HG03280 (cell line): ENCODE results near the gene ST7.
"Not testable (repeated sequence)": the region's sequence is repeated elsewhere in the genome, so short reads cannot be mapped to it uniquely, and the experiment has no call there.

Experiments
- ATAC-seq: cut with Tn5 transposase; IDR thresholded peaks from one replicate; pipeline ENCODE4 v1.9.1; 2021; ENCODE audit warnings: mild to moderate bottlenecking, moderate library complexity; ENCODE audit not compliant: unreplicated experiment

The ST7 gene

DNA sequence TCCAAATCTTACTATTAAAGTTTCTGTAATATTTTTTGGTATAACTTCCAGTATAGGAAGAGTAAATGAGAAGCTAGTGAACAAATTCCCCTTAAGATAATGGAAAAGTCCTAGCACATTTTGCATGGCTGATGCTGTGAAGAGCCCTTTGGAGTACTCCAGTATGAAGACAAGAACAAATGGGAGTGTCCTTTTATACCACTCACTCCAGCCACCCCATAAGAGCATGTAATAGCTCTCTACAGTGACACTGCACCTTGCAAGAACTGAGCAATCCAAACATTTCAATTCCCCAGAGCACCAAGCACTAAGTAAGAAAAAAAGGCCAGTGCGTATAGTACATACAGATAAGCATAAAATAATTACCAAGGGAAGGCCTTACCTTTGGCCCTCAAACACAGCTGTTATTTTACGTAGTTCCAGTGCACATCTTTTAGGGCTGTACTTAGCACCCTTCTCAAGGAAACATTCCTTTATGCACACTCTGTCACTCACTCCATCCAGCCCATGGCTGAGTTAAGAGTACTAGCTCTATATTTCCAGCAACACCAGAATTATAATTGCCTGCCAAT, 135.4 kb downstream of the ST7 start:
- no peak for ATAC-seq

DNA sequence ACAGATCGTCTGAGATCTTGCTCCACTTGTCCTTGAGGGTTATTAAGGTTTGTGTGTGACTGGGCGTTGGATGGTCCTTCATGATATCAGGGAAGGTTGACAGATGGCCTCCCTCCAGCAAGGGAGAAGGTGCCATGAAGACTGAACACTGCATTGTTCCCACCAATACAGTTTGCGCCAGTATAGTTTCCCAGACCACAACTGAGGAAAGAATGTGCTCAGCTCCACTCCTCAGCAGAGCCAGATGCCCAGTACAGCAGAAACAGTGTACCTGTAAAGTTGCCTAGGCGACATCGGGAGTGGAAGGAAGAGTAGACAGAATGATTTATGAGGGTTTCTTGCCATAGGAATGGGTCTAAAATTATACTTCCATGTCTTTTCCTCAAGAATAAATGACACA, 137.5 kb downstream of the ST7 start:
- ATAC-seq = no peak

DNA sequence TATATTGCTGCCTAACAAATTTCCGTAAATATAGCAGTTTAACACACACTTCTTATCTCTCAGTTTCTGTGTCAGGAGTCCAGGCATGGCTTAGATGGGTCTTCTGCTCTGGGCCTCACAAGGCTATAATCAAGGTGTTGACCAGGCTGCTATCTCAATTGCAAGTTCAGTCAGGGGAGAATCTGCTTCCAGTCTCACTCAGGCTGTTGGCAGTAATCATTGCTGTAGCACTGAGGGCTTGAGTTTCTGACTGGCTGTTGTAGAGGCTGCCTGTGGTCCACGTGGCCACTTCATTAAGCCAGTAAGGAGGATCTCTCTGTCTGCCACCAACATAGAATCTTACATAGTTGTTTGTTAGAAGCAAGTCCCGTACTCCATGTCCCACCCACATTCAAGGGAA, 138.4 kb downstream of the ST7 start:
- ATAC-seq = no peak

DNA sequence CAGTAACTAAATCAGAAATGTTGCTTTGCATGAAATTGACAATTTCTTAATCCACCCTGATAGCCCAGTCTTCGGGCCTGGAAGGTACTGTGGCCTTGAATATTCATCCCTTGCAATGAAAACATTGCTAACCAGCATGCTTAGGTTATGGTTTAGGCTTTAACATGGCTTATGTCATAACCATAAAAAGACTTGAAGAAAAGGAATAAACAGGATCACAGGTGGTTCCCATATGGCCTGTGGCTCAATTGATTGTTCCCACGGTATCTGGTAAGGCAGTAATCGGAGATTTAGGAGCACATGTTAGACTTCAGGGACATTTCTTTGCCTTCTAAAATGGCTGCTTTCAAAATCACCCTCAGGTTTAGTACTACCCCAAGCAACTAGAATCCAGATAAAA, 139.5 kb downstream of the ST7 start:
- ATAC-seq = no peak

DNA sequence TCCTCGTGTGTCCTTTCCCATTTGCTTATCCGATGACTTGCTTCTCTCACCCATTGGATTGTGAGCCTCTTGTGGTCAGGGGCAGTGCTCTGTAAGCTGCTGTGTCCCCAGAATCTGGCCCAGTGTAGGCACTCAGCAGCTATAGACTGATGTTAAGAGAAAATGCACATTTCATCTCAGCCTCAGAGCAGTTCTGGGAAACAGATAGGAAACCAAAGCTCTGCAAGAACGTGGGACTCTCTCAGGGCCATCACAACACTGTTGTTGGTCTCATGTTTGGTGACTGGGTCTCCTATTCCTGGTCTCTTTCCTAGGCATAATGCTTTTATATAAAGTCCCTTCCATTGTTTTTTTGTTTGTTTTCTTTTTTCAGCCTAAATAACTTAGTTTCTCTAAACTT, 141.2 kb downstream of the ST7 start:
- ATAC-seq = no peak

DNA sequence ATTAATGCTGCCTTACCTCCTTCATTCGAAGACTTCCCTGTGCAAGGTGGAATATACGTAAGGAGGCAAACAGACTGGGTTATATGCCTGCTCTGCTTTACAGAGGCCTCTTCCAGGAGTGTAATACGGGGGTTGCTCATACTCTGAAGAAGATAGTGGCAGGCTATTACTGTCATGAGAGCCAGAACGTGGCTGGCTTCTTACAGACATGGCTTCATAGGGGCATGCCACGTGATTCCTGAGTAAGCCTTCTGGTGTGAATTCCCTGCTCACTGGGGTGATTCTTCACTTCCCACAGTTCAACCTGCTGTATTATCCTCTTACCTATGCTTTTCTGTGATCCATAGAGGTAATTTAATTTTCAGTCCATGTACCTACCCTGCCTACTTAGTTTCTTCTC, 141.8 kb downstream of the ST7 start:
- ATAC-seq = no peak

DNA sequence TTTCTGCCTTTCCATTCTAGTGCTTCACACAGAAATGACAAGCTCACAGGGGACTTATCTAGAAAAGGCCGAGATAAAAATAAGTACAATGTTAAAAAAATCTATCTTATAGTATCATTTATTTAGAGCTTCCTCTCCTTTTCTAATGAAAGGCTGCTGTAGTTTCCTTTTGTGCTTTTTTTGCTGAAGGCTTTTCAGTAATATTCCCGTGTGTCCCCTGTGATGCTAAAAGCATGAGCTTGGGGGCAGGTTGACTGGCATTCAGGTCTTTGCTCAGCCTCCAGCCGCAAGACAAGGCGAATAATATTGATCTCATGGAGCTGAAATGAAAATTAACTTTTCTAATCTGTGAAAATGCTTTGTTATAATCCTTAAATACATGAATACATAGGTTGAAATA, 143.0 kb downstream of the ST7 start:
- no peak for ATAC-seq

DNA sequence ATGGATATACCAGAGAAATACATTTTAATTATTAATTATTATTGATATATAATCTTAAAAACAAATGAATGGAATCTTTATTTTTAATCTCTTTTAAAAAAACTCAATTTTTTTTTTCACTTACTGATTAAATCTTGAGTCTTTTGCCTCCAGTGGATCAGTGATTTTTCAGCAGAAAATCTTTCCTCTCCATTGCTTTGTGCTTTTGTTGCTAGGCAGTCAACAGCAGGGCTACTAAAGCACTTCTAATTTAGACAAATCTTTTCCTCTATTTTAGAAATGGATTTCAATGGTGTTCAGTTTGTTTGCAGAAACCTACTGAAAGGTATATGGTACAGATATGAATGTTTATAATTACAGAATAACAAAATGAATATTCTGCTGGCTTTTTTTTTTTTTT, 143.6 kb downstream of the ST7 start:
- ATAC-seq = no peak

DNA sequence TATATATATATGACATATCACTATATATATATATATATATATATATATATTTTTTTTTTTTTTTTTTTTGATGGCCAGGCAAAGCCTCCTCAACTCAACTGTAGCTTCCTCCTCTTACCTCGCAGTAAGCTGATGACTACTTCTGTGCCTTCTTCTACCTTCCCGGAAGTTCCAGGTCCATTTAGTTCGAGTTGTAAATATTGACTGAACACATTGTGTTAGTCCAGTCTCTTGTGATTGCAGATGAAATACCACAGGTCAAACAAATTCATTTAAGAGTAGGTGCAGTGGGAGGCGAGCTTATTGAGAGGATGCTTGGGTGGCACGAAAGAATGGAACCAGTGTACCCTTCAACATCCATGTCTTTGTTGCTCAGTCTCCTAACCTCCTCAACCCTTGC, 144.6 kb downstream of the ST7 start:
- ATAC-seq = no peak

DNA sequence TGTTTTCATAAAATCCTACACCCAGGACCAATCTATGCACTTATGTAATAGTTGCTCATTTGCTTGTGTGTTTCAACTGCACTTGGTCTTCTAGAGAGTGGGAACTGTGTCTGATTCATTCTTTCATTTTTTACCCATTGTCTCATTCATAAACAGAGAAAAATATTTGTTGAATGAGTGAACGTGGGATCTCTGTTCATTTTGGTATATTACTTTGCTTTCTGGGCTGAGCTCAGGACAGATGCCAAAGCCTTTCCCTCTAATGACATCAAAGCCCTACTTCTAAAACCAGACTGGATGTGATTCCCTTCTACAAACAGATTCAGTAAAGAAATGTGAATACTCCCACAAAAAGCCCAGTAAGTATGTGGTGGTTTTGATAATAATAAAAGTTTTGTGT, 145.2 kb downstream of the ST7 start:
- no peak for ATAC-seq

DNA sequence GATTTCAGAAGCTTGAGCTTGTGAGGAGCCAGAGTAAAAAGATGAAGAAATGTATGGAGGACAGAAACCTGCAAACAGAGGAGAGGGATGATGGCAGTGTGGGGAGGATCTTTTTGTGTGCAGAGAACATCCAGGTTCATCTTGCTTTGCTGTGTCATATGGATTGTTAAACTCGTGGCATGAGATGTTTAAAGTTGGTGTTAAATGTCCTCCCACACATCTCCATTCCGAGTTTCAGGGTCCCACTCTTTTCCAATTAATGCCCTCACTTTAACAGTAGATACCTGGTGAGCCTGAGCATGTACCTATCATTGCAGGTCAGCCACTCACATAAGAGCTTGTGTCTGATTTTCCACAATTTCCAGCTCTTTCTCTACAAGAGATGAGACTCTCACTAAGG, 147.7 kb downstream of the ST7 start:
- ATAC-seq = no peak

DNA sequence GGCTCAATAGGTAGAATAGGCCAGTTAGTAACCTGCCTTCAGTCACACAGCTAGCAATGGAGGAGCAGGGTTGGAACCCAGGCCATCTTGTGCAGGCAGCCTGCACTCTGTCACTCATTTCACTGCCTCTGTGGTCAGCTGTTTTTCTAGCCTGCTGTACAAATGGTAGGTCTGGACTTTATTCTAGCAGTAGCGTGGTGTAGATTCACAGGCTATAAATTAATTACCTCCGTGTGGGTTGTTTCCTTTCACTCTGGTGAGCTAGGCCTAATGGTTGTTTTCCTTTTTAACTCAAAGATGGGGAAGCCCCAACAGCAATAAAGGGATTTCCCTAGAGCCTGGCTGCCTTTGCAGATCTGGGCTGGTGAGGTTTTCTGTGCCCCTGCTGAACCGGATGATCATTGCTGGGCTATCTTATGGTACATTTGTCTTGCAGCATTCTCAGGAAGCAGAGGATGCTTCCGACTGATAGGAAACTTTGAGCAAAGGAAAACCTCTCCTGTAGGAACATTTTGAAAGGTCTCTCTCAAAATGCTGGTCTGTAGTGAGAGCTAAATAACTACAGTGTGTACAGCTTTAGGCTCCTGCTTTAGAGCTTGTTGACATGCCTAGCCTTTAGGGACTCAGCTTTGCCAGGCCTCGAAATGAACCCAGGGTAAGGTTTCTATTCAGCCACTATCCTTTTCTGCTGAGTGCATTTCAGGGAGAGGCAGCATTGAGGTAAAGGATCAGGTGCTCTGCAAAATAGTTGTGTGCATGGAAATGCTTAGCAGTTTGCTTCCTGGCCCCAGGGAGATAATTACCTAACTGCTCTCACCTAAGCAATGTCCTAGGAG, 157.4 kb downstream of the ST7 start:
- ATAC-seq = peak; percentile 94

DNA sequence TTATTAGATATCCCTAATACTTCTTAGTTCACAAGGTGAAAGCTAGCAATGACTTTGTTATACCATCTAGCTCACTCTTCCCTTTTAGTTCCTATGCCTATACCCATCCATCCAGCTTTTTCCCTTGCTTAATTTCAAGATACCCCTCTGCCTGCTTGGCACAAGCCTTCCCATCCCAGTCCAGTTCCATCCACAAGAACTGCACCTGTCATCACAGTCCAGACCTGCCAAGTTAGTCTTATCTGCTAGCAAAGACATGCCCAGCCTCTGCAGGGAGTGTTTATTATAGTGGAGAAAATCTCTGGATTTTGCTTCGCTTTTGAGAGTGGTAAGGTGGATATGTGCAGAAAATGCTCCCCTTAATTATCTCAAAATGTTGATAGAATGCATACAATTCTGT, 158.2 kb downstream of the ST7 start:
- ATAC-seq = no peak

DNA sequence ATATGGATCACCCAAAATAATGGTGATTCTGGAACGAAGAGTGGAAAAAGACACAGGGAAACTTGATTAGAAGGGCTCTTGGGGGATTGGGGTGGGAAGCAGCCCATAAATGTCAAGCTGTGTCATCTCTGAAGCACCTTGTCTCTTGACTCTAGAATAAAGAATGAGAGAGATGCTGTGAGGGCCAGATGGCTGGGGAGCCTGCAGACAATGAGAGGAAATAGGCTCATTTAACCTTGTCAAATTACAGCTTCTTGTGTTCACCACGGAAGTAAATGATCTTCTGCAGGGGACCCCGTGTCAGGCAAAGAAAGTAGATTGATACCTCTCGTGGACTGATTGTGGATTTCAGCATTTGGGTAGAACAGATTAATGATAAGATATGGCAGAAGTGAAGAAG, 159.3 kb downstream of the ST7 start:
- ATAC-seq = no peak

DNA sequence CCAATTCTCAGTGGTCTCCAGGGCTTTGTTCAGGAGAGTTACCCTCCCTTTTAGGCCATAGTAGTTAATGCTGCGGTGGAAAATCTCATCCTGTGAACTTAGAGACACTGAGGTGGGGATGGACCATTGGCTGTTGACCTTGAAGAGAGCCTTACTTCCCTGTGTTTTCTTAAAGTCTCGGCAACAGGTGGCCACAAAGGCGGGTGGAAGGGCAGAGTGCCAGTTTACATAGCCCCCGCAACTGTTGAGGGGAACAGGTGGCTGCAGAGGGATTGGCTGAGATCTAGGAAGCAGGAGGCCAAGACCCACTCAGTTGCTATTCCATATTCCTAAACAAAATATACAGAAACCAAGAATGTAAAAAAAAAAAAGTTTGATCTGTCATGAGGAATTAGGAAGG, 160.6 kb downstream of the ST7 start:
- ATAC-seq = no peak

DNA sequence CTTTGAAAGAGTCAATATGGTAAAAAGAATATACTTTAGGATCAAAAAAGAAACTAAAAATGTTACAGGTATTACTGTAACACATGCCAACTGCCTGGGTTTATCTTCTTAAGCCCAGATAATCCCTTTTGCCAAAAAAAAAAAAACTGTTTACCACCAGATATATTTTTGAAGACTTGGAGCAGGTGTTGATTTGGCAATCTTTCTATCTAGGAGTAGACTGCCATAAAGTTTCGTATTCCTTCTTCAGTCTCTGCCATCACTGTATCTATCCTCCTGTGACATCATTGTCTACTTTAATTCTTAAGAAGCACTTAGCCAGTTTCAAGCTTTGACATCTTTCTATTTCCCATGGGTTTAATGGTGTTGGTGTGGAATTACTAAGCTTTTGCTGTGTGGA, 161.0 kb downstream of the ST7 start:
- no peak for ATAC-seq

DNA sequence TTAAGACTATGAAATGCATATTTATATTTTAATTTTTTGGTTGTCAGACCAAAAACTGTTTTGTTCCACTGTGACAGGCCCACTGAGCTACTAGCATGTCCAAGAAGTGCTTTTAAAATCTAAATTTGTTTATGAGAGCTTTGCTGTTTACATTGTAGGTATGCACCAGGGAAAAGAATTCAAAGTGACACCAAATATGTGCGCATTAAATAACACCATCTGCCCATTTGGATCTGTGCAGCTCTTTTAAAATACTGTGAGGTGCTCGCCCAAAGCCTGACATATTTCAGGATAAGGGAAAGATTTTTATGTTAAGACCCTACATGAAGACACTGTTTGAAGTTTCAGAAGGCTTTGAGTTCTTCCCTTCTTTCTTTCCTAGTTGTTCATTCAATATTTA, 162.9 kb downstream of the ST7 start:
- no peak for ATAC-seq

DNA sequence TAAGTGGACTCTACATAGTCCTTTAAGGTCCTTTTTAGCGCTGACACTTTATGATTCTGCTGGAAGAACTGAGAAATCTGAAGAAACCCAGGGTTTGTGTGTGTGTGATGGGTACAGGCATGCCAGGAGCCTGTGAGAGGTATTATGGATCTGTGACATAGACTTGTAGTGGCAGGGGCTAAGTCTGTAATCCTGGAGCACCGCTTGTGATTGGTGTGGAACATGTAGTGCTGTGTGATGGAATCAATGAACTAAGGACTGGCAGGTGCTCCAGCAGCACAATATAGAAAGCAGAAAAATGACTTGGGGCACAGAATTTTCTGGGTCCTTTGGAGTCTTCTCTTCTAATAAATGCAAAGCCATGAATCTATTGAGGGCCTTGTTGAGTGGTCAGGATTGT, 163.9 kb downstream of the ST7 start:
- no peak for ATAC-seq

DNA sequence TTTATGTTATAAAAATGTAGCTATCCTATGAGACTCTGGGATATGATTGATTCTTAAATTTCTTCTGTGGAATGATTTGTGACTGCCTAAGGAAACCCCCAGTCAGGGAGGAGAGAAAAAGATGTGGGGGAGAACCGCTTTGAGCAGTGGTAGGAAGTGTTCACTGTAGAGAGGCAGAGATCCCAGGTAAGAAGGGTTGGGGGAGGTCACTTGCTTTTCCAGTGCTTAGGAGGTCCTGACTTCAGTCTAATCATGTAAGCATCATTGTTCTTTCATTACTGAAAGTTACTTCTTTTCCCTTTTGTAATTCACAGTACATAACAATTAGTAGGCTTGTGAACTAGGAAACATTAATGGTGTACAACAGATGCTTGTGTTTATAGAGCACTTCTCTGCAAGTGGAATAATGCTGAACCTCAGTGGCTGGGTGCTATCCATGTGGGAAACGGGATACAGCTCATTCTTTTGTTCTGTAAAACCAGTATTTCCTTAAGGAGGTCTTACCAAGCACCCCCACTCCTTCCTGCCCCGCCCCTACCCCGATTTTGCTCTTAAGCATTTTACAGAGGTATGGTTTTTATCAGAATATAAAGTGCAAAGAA, 165.4 kb downstream of the ST7 start:
- no peak for ATAC-seq

DNA sequence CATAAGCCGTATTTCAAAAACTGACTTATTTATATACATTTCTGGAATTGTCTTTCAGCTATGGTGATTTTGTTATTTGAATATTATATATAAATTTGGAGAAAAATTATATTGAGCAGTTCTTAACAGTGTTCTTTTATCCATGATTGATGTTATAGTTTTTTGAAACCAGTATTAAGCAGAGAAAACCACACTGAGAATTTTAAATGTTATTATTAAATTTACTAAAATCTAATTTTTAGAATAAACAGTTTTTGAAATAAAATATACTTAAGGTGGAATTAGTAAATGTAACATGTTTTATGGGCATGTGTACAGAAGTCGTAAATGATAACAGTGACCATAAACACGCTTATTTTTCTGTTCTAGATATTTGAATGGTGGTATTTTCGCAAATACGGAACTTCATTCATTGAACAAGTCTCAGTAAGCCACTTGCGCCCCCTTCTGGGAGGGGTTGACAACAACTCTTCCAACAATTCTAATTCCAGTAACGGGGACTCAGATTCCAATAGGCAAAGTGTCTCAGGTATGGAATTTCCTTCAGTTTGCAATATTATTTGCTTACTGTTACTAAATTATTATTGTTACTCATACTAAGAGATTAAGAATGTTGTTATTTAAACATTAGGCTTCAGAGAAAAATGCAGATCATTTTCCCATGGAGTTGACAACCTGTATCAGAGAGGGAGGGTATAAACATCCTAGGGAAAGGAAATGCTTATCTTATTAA, 166.1 kb downstream of the ST7 start:
- peak; percentile 63 for ATAC-seq

DNA sequence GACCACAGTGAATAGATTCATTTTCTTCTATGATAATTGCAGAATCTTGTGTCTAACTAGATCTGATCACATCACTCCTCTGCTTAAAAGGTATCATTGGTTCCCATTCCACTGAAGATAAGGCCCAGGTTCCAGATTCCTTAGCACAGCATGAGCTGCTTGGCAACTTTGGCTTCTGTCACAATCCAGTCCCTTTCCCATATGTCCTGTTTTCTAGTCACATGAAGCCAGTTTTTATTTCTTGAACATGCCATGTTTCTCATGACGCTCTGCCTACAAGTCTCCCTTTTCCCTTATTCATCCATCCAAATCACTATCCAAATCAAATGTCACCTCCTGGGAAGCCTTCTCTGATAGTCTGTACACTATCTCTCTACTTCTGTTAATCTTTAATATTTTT, 167.0 kb downstream of the ST7 start:
- ATAC-seq = not testable (repeated sequence)

DNA sequence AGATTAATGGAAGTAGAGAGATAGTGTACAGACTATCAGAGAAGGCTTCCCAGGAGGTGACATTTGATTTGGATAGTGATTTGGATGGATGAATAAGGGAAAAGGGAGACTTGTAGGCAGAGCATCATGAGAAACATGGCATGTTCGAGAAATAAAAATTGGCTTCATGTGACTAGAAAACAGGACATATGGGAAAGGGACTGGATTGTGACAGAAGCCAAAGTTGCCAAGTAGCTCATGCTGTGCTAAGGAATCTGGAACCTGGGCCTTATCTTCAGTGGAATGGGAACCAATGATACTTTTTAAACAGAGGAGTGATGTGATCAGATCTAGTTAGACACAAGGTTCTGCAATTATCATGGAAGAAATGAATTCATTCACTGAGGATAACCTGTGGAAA, 168.7 kb downstream of the ST7 start:
- ATAC-seq = not testable (repeated sequence)
